Activated T-helper 1 cell treated with Interleukin-2 at 50 U/mL for 16 hours (primary cell): Measurements from ENCODE around the gene BAMBI.

Experiments
- DNase-seq: peaks from one replicate; pipeline ENCODE4 v3.0.0-alpha.2; 2020; ENCODE audit warnings: low read depth

BAMBI gene

GRCh38 chr10:28705472-28705871 is 28.2 kb downstream of the BAMBI start:
- no peak for DNase-seq

GRCh38 chr10:28709001-28709710 is 31.8 kb downstream of the BAMBI start:
- DNase-seq = no peak

GRCh38 chr10:28710202-28710886 is 33.0 kb downstream of the BAMBI start:
- no peak for DNase-seq

- no peak for DNase-seq
These were observed 33.7 kb downstream of the BAMBI start for GRCh38 chr10:28711041-28711440.

- DNase-seq = no peak
These were observed 34.5 kb downstream of the BAMBI start for GRCh38 chr10:28711776-28712175.

GRCh38 chr10:28713626-28714352 is 36.5 kb downstream of the BAMBI start:
- no peak for DNase-seq

- no peak for DNase-seq
These were observed 37.2 kb downstream of the BAMBI start for GRCh38 chr10:28714401-28715053.

- DNase-seq = no peak
These were observed 37.9 kb downstream of the BAMBI start for GRCh38 chr10:28715246-28715645.

- DNase-seq = no peak
These were observed 38.4 kb downstream of the BAMBI start for GRCh38 chr10:28715757-28716156.

GRCh38 chr10:28716748-28717147 is 39.4 kb downstream of the BAMBI start:
- no peak for DNase-seq

- no peak for DNase-seq
These were observed 40.4 kb downstream of the BAMBI start for GRCh38 chr10:28717656-28718201.

GRCh38 chr10:28719789-28720436 is 42.6 kb downstream of the BAMBI start:
- DNase-seq = no peak

GRCh38 chr10:28721318-28721951 is 44.1 kb downstream of the BAMBI start:
- DNase-seq = no peak

GRCh38 chr10:28722065-28722803 is 44.9 kb downstream of the BAMBI start:
- no peak for DNase-seq

- no peak for DNase-seq
These were observed 51.0 kb downstream of the BAMBI start for GRCh38 chr10:28728366-28728765.

GRCh38 chr10:28730031-28730778 is 52.9 kb downstream of the BAMBI start:
- DNase-seq = no peak

- DNase-seq = no peak
These were observed 54.8 kb downstream of the BAMBI start for GRCh38 chr10:28732091-28732490.
